SK-N-SH (cell line): ENCODE measurements around the gene LIX1L. TPM values are rescaled to one million over a fixed set of nuclear protein-coding genes. Genes with fewer than 3 reads are reported as not detected.

Experiments
- CTCF ChIA-PET: fragments of 300-600, 350-600 bp; formaldehyde crosslinking; extraction: SDS; loops from one replicate; lab custom pipeline; 2021; lab: Yijun Ruan, JAX
- POLR2A ChIA-PET: fragments of 350-600 bp; sonication (Branson Sonifier 250); formaldehyde crosslinking; extraction: SDS; loops from one replicate; lab custom pipeline; 2020; ENCODE audit warnings: antibody characterized with exemption, inconsistent platforms; lab: Yijun Ruan, JAX
- DNase-seq: peaks from one replicate; pipeline ENCODE4 v3.0.0; 2012
- H2AFZ ChIP-seq: fragments of 200-600 bp; sonication (generic); 2 replicates; pipeline ENCODE4 v1.8.1; 2016; ENCODE audit warnings: antibody characterized with exemption, mild to moderate bottlenecking, low read depth
- H3F3A ChIP-seq: fragments of 200-600 bp; sonication (generic); replicated peaks from 2 replicates; pipeline ENCODE3; 2016; ENCODE audit warnings: antibody characterized with exemption, mild to moderate bottlenecking; ENCODE audit not compliant: insufficient read depth
- H3K27ac ChIP-seq, 2 experiments: fragments of 200-500 bp in 1 of 2; fragments of 200-600 bp in 1 of 2; sonication (Bioruptor generic) in 1 of 2; sonication (generic), shearing (Covaris generic) in 1 of 2; 2 replicates each; pipeline versions ENCODE4 v1.5.1 to v1.6.1; 2014 to 2016; ENCODE audit warnings: low read depth in 2 of 2, inconsistent platforms in 1 of 2, low read length in 1 of 2, mild to moderate bottlenecking in 1 of 2, mixed read lengths in 1 of 2
- H3K27me3 ChIP-seq: fragments of 200-600 bp; sonication (generic), shearing (Covaris generic); 2 replicates; pipeline ENCODE4 v1.6.1; 2016; ENCODE audit warnings: mixed run types; ENCODE audit not compliant: insufficient read depth
- H3K36me3 ChIP-seq, 2 experiments: fragments of 200-500 bp in 1 of 2; fragments of 200-600 bp in 1 of 2; sonication (Bioruptor generic) in 1 of 2; sonication (generic) in 1 of 2; replicated peaks in 1 of 2; 2 replicates each; pipeline versions ENCODE3 to v1.5.1; 2014 to 2016; ENCODE audit warnings: low read length in 1 of 2, mild to moderate bottlenecking in 1 of 2; ENCODE audit not compliant: insufficient read depth in 2 of 2, control insufficient read depth in 1 of 2
- H3K4me1 ChIP-seq, 2 experiments: fragments of 200-500 bp in 1 of 2; fragments of 200-600 bp in 1 of 2; sonication (Bioruptor generic) in 1 of 2; sonication (generic), shearing (Covaris generic) in 1 of 2; 2 replicates each; pipeline versions ENCODE4 v1.5.1 to v1.6.1; 2014 to 2016; ENCODE audit warnings: low read depth in 1 of 2, low read length in 1 of 2, mixed run types in 1 of 2; ENCODE audit not compliant: insufficient read depth in 2 of 2, control insufficient read depth in 1 of 2
- H3K4me2 ChIP-seq: fragments of 200-600 bp; sonication (generic), shearing (Covaris generic); 2 replicates; pipeline ENCODE4 v1.6.1; 2017; ENCODE audit warnings: mixed run types
- H3K4me3 ChIP-seq, 2 experiments: fragments of 200-500 bp in 1 of 2; fragments of 200-600 bp in 1 of 2; sonication (Bioruptor generic) in 1 of 2; sonication (generic), shearing (Covaris generic) in 1 of 2; 2 replicates each; pipeline versions ENCODE4 v1.5.1 to v1.8.1; 2014 to 2016; ENCODE audit warnings: low read depth in 2 of 2, inconsistent platforms in 1 of 2, low read length in 1 of 2, mild to moderate bottlenecking in 1 of 2, mixed read lengths in 1 of 2, moderate library complexity in 1 of 2
- H3K79me2 ChIP-seq: fragments of 200-600 bp; sonication (generic); 2 replicates; pipeline ENCODE4 v1.8.1; 2017; ENCODE audit warnings: mild to moderate bottlenecking; ENCODE audit not compliant: insufficient read depth
- H3K9ac ChIP-seq: fragments of 200-600 bp; sonication (generic); 2 replicates; pipeline ENCODE4 v1.6.1; 2017; ENCODE audit warnings: mixed run types
- H3K9me2 ChIP-seq: fragments of 200-600 bp; sonication (generic); 2 replicates; pipeline ENCODE4 v1.6.1; 2017; ENCODE audit warnings: mixed run types
- H3K9me3 ChIP-seq: fragments of 200-600 bp; sonication (generic); 2 replicates; pipeline ENCODE4 v1.6.1; 2017; ENCODE audit warnings: mixed run types, mild to moderate bottlenecking, moderate library complexity
- H4K20me1 ChIP-seq: fragments of 200-600 bp; sonication (generic); 2 replicates; pipeline ENCODE4 v1.6.1; 2017; ENCODE audit warnings: mild to moderate bottlenecking, mixed run types; ENCODE audit not compliant: insufficient read depth
- CHD2 ChIP-seq: fragments of 150-350 bp; IDR thresholded peaks from 2 replicates; pipeline ENCODE4 v1.6.1; 2018; ENCODE audit warnings: low read length; ENCODE audit not compliant: partially characterized antibody
- CTCF ChIP-seq: fragments of 200-600 bp; sonication (generic); IDR thresholded peaks from 2 replicates; pipeline ENCODE4 v1.6.1; 2017; ENCODE audit warnings: antibody characterized with exemption, mild to moderate bottlenecking, moderate library complexity
- EP300 ChIP-seq, 2 experiments: IDR thresholded peaks; 2 replicates each; pipeline versions ENCODE4 v1.4.0 to v1.6.1; 2012; ENCODE audit warnings: borderline replicate concordance in 1 of 2, low read depth in 1 of 2, low read length in 1 of 2
- EZH2phosphoT487 ChIP-seq: fragments of 200-600 bp; sonication (generic); IDR thresholded peaks from 2 replicates; pipeline ENCODE4 v1.6.1; 2017; ENCODE audit warnings: low read depth, mixed run types, mild to moderate bottlenecking, antibody characterized with exemption, moderate library complexity, borderline replicate concordance
- FOSL2 ChIP-seq: IDR thresholded peaks from 2 replicates; pipeline ENCODE4 v1.4.0; 2012; ENCODE audit warnings: low read depth, mild to moderate bottlenecking, moderate library complexity, borderline replicate concordance
- FOXJ3 ChIP-seq: sonication (generic); formaldehyde crosslinking; IDR thresholded peaks from 2 replicates; pipeline ENCODE4 v1.5.1; 2020; ENCODE audit warnings: mild to moderate bottlenecking, missing genetic modification reagents
- GABPA ChIP-seq: IDR thresholded peaks from 2 replicates; pipeline ENCODE4 v1.4.0; 2012; ENCODE audit warnings: low read depth, mild to moderate bottlenecking
- GATA2 ChIP-seq: sonication (generic); formaldehyde crosslinking; IDR thresholded peaks from 2 replicates; pipeline ENCODE4 v1.5.0; 2020; ENCODE audit warnings: mild to moderate bottlenecking, missing genetic modification reagents
- IRF3 ChIP-seq: fragments of 150-350 bp; IDR thresholded peaks from 2 replicates; pipeline ENCODE4 v1.6.1; 2016; ENCODE audit warnings: mild to moderate bottlenecking, low read depth, low read length
- JUND ChIP-seq: IDR thresholded peaks from 2 replicates; pipeline ENCODE4 v1.4.0; 2012
- MAX ChIP-seq: IDR thresholded peaks from 2 replicates; pipeline ENCODE4 v1.4.0; 2012; ENCODE audit warnings: low read depth
- MXI1 ChIP-seq: IDR thresholded peaks from 2 replicates; pipeline ENCODE4 v1.6.1; 2012; ENCODE audit warnings: mild to moderate bottlenecking, low read depth, low read length, improper control_type of control experiment
- NRF1 ChIP-seq: IDR thresholded peaks from 2 replicates; pipeline ENCODE4 v1.6.1; 2012; ENCODE audit warnings: low read depth, mild to moderate bottlenecking, low read length
- POLR2AphosphoS5 ChIP-seq: IDR thresholded peaks from 2 replicates; pipeline ENCODE4 v1.6.1; 2012; ENCODE audit warnings: low read depth, low read length
- RCOR1 ChIP-seq: fragments of 150-350 bp; IDR thresholded peaks from 2 replicates; pipeline ENCODE4 v1.6.1; 2017; ENCODE audit warnings: antibody characterized with exemption, low read length
- SIN3A ChIP-seq: IDR thresholded peaks from 2 replicates; pipeline ENCODE4 v1.6.1; 2012; ENCODE audit warnings: low read depth, mild to moderate bottlenecking, low read length, moderate library complexity, borderline replicate concordance
- SMC3 ChIP-seq: IDR thresholded peaks from 2 replicates; pipeline ENCODE4 v1.6.1; 2012; ENCODE audit warnings: low read depth, low read length, improper control_type of control experiment
- TAF1 ChIP-seq: IDR thresholded peaks from 2 replicates; pipeline ENCODE4 v1.6.1; 2012; ENCODE audit warnings: low read depth, mild to moderate bottlenecking, low read length, moderate library complexity, borderline replicate concordance
- TCF12 ChIP-seq: IDR thresholded peaks from 2 replicates; pipeline ENCODE4 v1.4.0; 2012
- TEAD4 ChIP-seq: IDR thresholded peaks from 2 replicates; pipeline ENCODE4 v1.4.0; 2012; ENCODE audit warnings: mild to moderate bottlenecking, borderline replicate concordance; ENCODE audit not compliant: insufficient read depth
- YY1 ChIP-seq: IDR thresholded peaks from 2 replicates; pipeline ENCODE4 v1.4.0; 2012; ENCODE audit warnings: low read depth, mild to moderate bottlenecking
- WGBS: methylation state at CpG from one replicate; pipeline ENCODE4 v1.1.6; 2017; ENCODE audit warnings: low lambda C conversion rate; 5-methylcytosine and 5-hydroxymethylcytosine counted together
- polyA plus RNA-seq, 3 experiments: library from polyadenylated mRNA; depleted of rRNA; stranded (reverse); fragments of >200 nt; gene quantifications; 2 replicates each; pipeline ENCODE4 v1.2.3, GENCODE V29; 2012
- TF ChIP-seq, protein P1 (sequence below): fragments of 150-350 bp; IDR thresholded peaks from 2 replicates; pipeline ENCODE4 v1.6.1; 2017; ENCODE audit warnings: antibody characterized with exemption, low read length, low read depth, borderline replicate concordance
- TF ChIP-seq, protein P2 (sequence below): IDR thresholded peaks from 2 replicates; pipeline ENCODE4 v1.4.0; 2012; ENCODE audit warnings: low read depth, borderline replicate concordance
- TF ChIP-seq, protein P3 (sequence below): IDR thresholded peaks from 2 replicates; pipeline ENCODE4; 2012

The LIX1L gene
- polyA plus RNA-seq, 1 of the 3 experiments (the other 2 are of a cell fraction) = 39.1 TPM

DNA sequence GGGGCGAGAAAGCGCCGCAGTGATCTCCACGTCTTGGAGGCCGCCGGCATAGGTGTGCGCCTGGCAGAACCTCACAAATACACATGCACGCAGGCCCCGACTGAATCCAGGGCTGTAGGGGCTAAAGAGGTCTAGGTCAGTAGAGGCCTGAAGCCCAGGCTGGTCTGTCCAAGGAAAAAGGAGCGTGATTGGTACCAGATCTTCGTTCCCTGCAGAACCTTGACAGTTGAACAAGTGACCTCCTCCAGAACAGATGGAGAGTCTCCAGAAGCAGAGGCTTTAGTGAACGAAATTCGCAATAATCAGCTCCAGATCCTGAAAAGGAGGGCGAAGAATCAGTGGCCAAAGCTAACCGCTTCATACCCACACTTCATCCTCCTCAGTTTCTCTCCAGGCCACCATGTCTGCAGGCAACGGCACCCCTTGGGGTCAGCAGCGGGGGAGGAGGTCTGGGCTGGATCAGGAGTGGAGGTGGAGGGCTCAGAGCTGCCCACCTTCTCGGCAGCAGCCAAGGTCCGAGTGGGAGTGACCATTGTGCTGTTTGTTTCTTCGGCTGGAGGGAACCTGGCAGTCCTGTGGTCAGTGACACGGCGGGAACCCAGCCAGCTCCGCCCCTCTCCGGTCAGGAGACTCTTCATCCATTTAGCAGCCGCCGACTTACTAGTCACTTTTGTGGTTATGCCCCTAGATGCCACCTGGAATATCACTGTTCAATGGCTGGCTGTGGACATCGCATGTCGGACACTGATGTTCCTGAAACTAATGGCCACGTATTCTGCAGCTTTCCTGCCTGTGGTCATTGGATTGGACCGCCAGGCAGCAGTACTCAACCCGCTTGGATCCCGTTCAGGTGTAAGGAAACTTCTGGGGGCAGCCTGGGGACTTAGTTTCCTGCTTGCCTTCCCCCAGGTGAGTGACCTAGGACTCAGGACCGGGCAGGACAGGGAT lies 38.6 kb downstream of the LIX1L start:
- Histone ChIP-seq H3K9me3 (no peaks in the 10 kb centered on the region), H3K36me3 (peaks cover 26 to 35% of the 10 kb centered on the region in 2 experiments), H3K9me2 (no peaks in the 10 kb centered on the region), H3K79me2 (peaks cover 19% of the 10 kb centered on the region), H4K20me1 (no peaks in the 10 kb centered on the region), H3K4me3 (peak overlapping the region; percentile 83 to 86), H3K27me3 (no peaks in the 10 kb centered on the region), H3F3A (peaks cover 33% of the 10 kb centered on the region), H3K4me1 (peaks cover 0 to 18% of the 10 kb centered on the region in 2 experiments; a peak in 2 of 4 replicates), H3K9ac (peak overlapping the region; percentile 80), H3K27ac (peak overlapping the region; percentile 85 to 95), H2AFZ (peak overlapping the region; percentile 86), H3K4me2 (peak overlapping the region; percentile 91)
- 7% methylated on average over 32 of the region's 33 CpGs for WGBS
- DNase-seq = peak; percentile 73
- ChIA-PET POLR2A (interaction anchor here (1.0 to 2.3 kb wide), 3 partner anchors 9 to 45 kb away, joined by 7 to 19 read pairs (median 10); partner anchors contain the start of genes ANKRD34A, LIX1L, POLR3GL and RBM8A), CTCF (interaction anchor here (0.6 to 16.4 kb wide), 7 partner anchors 9 to 59 kb away, joined by 3 to 281 read pairs (median 5); partner anchors contain the start of genes ITGA10, LIX1L and RBM8A)
- TF ChIP-seq EP300 (IDR thresholded peaks at IDR 0.05; ENCODE audit: borderline replicate concordance in 1 of 2, low read depth in 1 of 2, low read length in 1 of 2) (no peak), FOXJ3 (no peak), GATA2 (CRISPR knock-in tag) (no peak), FOSL2 (no peak), TAF1 (no peak), MXI1 (peak; percentile 0; the same call in 1 of the 2 replicates), CTCF (no peak), TCF12 (no peak), TEAD4 (no peak), SMC3 (no peak), CHD2 (no peak), GABPA (no peak), JUND (no peak), EZH2phosphoT487 (no peak), MAX (peak; percentile 7; the same call in 1 of the 2 replicates), POLR2AphosphoS5 (no peak), SIN3A (0 out of 2 replicates have a peak, but pooled peaks have one; percentile 9), RCOR1 (no peak), NRF1 (no peak), YY1 (no peak), IRF3 (no peak)
- TF ChIP-seq, protein P1, sequence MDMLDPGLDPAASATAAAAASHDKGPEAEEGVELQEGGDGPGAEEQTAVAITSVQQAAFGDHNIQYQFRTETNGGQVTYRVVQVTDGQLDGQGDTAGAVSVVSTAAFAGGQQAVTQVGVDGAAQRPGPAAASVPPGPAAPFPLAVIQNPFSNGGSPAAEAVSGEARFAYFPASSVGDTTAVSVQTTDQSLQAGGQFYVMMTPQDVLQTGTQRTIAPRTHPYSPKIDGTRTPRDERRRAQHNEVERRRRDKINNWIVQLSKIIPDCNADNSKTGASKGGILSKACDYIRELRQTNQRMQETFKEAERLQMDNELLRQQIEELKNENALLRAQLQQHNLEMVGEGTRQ = no peak
- TF ChIP-seq, protein P2, sequence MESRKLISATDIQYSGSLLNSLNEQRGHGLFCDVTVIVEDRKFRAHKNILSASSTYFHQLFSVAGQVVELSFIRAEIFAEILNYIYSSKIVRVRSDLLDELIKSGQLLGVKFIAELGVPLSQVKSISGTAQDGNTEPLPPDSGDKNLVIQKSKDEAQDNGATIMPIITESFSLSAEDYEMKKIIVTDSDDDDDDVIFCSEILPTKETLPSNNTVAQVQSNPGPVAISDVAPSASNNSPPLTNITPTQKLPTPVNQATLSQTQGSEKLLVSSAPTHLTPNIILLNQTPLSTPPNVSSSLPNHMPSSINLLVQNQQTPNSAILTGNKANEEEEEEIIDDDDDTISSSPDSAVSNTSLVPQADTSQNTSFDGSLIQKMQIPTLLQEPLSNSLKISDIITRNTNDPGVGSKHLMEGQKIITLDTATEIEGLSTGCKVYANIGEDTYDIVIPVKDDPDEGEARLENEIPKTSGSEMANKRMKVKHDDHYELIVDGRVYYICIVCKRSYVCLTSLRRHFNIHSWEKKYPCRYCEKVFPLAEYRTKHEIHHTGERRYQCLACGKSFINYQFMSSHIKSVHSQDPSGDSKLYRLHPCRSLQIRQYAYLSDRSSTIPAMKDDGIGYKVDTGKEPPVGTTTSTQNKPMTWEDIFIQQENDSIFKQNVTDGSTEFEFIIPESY = no peak
- TF ChIP-seq, protein P3, sequence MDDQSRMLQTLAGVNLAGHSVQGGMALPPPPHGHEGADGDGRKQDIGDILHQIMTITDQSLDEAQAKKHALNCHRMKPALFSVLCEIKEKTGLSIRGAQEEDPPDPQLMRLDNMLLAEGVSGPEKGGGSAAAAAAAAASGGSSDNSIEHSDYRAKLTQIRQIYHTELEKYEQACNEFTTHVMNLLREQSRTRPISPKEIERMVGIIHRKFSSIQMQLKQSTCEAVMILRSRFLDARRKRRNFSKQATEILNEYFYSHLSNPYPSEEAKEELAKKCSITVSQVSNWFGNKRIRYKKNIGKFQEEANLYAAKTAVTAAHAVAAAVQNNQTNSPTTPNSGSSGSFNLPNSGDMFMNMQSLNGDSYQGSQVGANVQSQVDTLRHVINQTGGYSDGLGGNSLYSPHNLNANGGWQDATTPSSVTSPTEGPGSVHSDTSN = no peak
- TF ChIP-seq, all 33 proteins: peak for 3
